ENCODE results near the gene IGSF6. TPM values are rescaled to one million over a fixed set of nuclear protein-coding genes. Genes with fewer than 3 reads are reported as not detected.

IGSF6 gene
- total RNA-seq, 1 experiment from 2014 or later = not detected

DNA sequence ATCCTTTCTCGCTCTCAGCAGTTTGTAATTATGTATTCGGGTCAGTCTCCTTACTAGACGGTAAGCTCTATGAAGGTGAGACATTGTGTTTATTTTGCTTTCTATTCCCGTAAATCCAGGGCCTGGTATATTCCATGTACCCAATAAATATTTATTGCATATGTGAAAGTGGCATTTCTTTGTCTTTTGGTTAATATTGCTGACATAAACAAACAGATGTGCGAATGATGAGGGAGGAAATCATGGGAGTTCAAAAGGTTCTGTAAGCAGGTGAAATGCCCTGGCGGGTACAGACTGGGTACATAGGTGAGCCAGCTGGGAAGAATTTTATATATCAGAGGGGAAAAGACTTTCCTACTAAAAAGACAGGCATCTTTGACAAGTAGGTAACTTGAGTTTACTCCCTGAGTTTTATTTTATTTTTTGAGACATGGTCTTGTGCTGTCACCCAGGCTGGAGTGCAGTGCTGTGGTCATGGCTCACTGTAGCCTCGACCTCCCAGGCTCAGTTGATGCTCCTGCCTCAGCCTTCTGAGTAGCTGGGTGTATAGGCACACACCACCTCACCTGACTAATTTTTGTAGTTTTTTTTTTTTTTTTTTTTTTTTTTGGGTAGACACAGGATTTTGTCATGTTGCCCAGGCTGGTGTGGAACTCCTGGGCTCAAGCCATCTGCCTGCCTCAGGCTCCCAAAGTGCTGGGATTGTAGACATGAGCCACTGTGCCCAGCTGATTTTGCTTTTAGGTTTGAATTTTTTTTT lies 58.7 kb downstream of the IGSF6 start:
- Histone ChIP-seq H3K27ac (ENCODE audit: insufficient read length, low read depth, low read length) (no peak overlapping the region), H3K4me2 (ENCODE audit: insufficient read depth, insufficient read length, low read length) (no peak overlapping the region), H2AK5ac (ENCODE audit: insufficient read length, low read length) (no peak overlapping the region), H3K4ac (ENCODE audit: low read depth, low read length) (no peak overlapping the region), H4K91ac (ENCODE audit: insufficient read length, low read depth, low read length) (no peak overlapping the region), H2AFZ (ENCODE audit: low read length) (no peak overlapping the region), H3T11ph (ENCODE audit: low read length) (no peak overlapping the region), H3K9ac (ENCODE audit: extremely low read depth, insufficient read length, low read length) (no peak overlapping the region), H2BK12ac (ENCODE audit: insufficient read length, low read depth, low read length) (no peak overlapping the region), H3K14ac (ENCODE audit: insufficient read depth, low read length) (no peak overlapping the region), H3K4me1 (ENCODE audit: insufficient read depth, low read length) (no peaks in the 10 kb centered on the region), H2BK20ac (ENCODE audit: low read depth, low read length, poor library complexity, severe bottlenecking) (no peak overlapping the region), H3K23ac (ENCODE audit: insufficient read length, low read depth, low read length) (no peak overlapping the region), H3K56ac (ENCODE audit: insufficient read length, low read depth, low read length) (no peak overlapping the region), H4K8ac (replicated peaks; ENCODE audit: insufficient read length, low read depth, low read length) (no peak overlapping the region), H4K5ac (ENCODE audit: insufficient read length, low read depth, low read length) (no peak overlapping the region), H2BK15ac (ENCODE audit: low read depth, low read length) (no peak overlapping the region), H3K27me3 (ENCODE audit: insufficient read depth, low read length) (no peaks in the 10 kb centered on the region), H3K79me2 (ENCODE audit: insufficient read depth, low read length) (no peaks in the 10 kb centered on the region), H3K23me2 (ENCODE audit: insufficient read length, low read depth, low read length, poor library complexity, severe bottlenecking) (peaks cover 3% of the 10 kb centered on the region), H2BK120ac (ENCODE audit: low read depth, low read length, poor library complexity, severe bottlenecking) (no peak overlapping the region), H3K9me3 (ENCODE audit: control insufficient read depth, low read depth, low read length) (no peaks in the 10 kb centered on the region), H3K18ac (ENCODE audit: insufficient read length, low read depth, low read length) (no peak overlapping the region), H3K79me1 (ENCODE audit: insufficient read depth, low read depth, low read length, poor library complexity, severe bottlenecking) (no peaks in the 10 kb centered on the region), H2BK5ac (ENCODE audit: insufficient read length, low read length) (no peak overlapping the region), H4K20me1 (ENCODE audit: control insufficient read depth, insufficient read depth, insufficient read length) (no peaks in the 10 kb centered on the region)
- Mint-ChIP-seq H3K4me1 (peaks cover 5 to 7% of the 10 kb centered on the region in 2 experiments), H3K9me3 (no peaks in the 10 kb centered on the region), H3K27me3 (ENCODE audit: low read depth) (no peaks in the 10 kb centered on the region; the same call in 1 of the 2 replicates), H3K4me3 (no peak overlapping the region), H3K27ac (peak overlapping the region in 1 of 3 experiments; percentile 17; a peak in 1 of 7 replicates), H3K36me3 (ENCODE audit: insufficient read depth in 1 of 3, low read depth in 3 of 3) (no peaks in the 10 kb centered on the region)
- TF ChIP-seq, protein P1, sequence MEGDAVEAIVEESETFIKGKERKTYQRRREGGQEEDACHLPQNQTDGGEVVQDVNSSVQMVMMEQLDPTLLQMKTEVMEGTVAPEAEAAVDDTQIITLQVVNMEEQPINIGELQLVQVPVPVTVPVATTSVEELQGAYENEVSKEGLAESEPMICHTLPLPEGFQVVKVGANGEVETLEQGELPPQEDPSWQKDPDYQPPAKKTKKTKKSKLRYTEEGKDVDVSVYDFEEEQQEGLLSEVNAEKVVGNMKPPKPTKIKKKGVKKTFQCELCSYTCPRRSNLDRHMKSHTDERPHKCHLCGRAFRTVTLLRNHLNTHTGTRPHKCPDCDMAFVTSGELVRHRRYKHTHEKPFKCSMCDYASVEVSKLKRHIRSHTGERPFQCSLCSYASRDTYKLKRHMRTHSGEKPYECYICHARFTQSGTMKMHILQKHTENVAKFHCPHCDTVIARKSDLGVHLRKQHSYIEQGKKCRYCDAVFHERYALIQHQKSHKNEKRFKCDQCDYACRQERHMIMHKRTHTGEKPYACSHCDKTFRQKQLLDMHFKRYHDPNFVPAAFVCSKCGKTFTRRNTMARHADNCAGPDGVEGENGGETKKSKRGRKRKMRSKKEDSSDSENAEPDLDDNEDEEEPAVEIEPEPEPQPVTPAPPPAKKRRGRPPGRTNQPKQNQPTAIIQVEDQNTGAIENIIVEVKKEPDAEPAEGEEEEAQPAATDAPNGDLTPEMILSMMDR (conservative IDR thresholded peaks at IDR 0.05) = no peak
- DNase-seq = no peak
- WGBS (ENCODE audit: extremely low coverage, insufficient read length, low lambda C conversion rate) = no CpG with 5 or more reads among the region's 7 CpGs
